GM15510 (cell line): ENCODE results near the gene NOS3.

Source experiments
- POLR2A ChIP-seq: IDR thresholded peaks from 3 replicates; pipeline ENCODE4 v1.6.1; 2011; ENCODE audit warnings: borderline replicate concordance; ENCODE audit not compliant: insufficient read length; ENCODE audit errors: extremely low read depth

NOS3 gene

GRCh38 chr7:150958062-150958552 lies 32.7 kb upstream of the NOS3 start:
- no peak for TF ChIP-seq POLR2A

DNA sequence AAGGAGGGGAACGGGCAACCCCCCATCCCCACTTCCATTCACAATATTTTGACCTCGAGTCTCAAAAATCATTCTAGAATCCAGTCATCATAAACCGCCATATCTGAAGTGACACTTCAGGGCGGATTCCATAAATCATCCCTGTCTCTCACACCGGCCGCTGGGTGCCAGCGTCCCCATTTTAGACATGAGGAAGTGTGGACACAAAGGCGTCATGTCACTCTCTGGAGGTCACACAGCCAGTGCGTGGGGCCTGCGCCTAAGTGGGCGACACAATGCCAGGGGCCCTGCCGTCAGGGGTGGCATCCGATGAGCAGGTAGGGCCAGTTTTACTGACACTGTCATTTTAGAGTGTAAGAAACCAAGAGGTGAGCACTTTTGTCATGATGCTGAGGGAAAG lies 32.2 kb upstream of the NOS3 start:
- no peak for TF ChIP-seq POLR2A

- TF ChIP-seq POLR2A, result no peak
Measured at GRCh38 chr7:150959081-150959480, 31.7 kb upstream of the NOS3 start.

- no peak for TF ChIP-seq POLR2A
Measured at GRCh38 chr7:150959739-150960734, 30.8 kb upstream of the NOS3 start.

DNA sequence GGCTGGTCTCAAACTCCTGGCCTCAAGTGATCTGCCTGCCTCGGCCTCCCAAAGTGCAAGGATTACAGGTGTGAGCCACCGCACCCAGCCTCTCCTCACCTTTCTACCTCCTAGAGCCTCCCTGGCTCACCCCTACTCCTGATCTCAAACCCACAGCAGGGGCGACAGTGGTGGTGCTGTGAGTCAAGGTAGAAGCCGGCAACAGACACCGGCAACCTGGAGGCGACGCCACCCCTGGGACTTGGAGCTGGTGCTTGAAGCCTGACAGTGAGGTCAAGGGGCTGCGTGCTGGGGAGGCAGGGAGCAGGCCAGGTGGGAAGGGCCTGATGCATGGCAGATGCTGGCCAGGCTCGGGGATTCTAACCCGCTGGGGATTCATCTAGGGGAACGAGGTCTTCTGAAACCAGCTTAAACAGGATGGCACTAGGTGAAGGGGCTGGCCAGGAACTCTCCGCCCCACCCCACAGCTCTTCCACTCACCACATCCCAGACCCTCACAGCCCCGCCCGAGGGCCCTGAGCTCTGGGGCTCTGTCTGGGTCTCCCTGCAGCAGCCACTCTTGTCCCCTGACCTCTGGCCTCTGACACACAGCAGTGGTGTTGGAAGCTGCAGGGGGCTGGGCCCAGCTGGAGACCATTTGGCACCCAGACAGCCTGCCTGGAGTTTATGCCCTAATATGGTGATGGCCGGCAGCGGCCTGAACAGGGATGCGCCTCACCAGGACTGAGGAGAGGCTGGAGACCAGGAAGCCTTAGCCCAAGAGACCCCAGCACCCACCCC lies 29.1 kb upstream of the NOS3 start:
- no peak for TF ChIP-seq POLR2A

GRCh38 chr7:150962290-150962552 lies 28.6 kb upstream of the NOS3 start:
- TF ChIP-seq POLR2A, result no peak

DNA sequence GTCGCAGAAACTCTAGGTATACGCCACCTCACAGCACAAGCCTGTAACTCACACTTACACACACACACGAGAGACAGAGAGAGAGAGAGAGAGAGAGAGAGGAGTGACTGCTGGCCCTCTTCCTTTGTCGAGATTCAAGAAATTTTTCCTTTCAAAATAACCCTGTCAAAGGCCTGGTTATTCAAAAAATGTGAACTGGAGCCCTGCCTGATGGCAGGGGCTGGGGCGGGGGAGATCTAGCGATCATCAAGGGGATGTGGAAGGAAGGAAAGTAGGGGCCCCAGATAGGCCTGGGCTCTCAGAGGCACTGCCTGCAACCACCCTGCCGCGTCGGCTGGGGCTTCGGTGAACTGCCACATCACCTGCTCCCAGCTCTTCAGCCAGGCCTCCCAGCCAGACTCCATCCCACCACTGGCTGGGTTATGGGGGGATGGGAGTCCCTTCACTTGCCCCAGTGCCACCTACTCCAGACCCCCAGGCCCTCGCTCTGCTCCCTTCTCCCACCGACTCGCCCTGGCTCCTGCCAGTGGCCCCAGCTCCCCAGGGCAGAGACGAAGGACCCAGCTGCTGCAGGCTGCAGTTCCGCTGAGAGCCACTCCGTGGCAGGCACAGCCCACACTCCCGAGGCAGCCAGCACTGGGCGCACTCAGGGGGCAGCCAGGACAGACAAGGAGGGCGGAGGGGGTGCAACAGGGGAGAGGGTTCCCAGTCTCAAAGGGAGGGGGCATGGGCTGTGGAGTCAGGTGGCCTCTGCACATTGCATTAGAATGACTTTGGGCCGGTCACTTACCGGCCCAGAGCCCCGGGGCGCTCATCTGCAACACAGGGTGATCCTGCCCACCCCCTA lies 28.0 kb upstream of the NOS3 start:
- no peak for TF ChIP-seq POLR2A

DNA sequence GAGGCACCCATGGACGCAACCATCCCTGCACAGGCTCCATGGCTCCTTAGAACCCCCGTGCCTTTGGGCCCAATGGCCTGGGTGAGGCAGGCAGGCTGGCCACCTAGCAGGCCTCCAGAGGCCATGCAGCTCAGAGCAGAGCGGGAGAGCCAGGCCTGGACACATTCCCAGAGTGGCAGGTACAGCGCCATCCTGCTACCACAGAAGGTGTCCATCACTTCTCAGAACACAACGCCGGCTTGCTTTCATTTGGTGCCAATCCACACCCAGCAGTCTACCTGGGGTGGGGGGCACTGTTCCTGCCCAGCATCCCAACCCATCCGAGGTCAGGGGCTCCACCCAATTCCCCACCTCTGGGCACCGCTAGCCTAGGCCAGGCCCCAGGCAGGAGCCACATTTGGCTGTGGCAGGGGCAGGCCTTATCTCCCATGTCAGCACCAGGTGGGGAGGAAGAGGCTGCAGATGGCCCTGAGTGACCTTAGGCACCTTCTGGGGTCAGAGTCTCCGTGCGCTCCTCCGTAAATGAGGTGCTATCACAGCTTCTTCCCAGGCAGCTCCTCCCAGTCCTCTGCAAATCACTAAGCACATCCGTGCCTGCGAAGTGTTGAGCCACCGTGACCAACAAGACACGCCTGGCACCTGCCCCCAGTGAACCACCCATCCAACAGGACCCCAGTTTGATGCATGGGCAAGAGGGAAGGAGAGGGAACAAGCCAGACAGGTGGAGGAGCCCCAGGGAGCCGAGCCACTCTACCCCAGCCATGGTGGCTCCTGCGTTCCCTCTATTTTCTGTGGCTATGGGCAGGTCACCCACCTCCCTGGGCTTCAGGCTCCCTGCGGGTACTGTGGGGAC lies 26.9 kb upstream of the NOS3 start:
- TF ChIP-seq POLR2A, result no peak

DNA sequence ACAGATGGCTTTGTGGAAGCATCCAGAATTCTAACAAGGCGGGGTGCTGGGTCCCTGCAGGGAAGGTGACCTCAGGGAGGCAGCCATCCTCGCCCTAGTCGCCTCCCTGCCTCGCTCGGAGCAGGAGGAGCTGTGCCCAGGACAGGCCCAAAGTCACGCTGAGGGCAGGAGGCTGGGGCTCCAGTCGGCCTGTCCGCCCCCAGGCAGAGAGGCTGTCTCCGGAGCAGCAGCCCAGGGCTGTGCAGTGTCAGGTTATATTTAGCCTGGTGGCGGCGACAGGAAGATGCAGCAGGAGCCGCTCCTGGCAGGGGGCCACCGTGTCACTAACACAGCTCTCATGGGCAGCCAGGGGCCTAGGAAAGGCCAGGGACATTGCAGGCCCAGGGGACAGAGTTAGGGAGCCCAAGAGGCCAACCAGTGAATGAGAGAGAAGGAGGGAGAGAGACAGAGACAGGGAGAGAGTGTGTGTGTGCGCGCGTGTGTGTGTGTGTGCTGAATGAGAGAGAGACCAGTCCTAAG lies 26.2 kb upstream of the NOS3 start:
- TF ChIP-seq POLR2A, result no peak

- no peak for TF ChIP-seq POLR2A
Measured at GRCh38 chr7:150965273-150965830, 25.5 kb upstream of the NOS3 start.

DNA sequence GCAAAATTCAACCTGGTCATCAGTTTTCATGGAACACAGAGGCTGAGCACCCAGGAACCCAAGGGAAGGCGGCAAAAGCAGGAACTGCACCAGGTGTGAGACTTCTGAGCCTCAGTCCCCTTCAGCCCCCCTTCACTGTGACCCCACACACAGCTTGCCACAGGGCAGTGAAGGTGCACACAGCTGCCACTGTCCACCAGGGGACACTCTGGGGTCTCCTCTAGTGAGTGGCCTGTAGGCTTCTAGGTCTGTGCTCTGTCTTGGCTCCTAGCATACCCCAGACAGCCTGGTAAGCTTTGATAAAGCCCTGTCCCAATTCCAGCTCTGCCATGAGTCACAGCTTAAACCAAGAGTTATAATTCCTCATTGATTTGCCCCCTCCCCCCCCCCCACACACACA lies 24.8 kb upstream of the NOS3 start:
- no peak for TF ChIP-seq POLR2A

GRCh38 chr7:150967349-150967748 lies 23.5 kb upstream of the NOS3 start:
- TF ChIP-seq POLR2A, result no peak

GRCh38 chr7:150968056-150968733 lies 22.6 kb upstream of the NOS3 start:
- no peak for TF ChIP-seq POLR2A
